GM18873 (cell line): ENCODE data around the gene WARS2.

Experiments used
- ATAC-seq: cut with Tn5 transposase; IDR thresholded peaks from one replicate; pipeline ENCODE4 v1.9.1; 2021; ENCODE audit warnings: mild to moderate bottlenecking, moderate library complexity, moderate number of reproducible peaks; ENCODE audit not compliant: unreplicated experiment, low FRiP score

The WARS2 gene

DNA sequence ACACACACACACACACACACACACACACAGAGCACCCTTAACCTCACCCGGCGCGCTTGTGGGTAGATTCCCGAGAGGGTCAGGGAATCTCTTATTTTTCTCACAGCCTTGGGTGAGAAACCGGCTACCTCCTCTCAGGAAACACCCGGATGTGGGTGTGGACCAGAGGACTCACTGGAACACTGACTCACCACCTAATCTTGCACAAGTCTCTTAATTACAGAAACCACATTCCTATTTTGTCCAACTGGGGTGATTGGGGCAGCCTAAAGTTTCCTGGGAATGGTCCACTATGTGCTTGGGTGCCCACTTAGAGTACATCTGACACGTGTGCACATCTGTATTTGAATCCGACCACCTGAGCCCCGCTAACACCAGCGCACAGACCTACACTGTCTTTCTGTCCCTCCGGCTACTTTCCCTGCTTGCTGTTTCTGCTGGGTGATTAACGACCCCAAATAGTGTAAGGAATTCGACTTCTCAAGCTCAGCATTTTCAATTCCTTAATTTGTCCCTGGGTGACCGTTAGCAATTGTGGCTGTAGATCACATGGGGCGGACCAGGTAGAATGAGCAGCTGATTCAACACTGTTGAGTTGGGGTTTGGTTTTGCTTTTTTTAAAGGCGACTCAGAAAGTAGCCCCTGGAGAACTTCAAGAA, 138.3 kb downstream of the WARS2 start:
- ATAC-seq, result no peak

DNA sequence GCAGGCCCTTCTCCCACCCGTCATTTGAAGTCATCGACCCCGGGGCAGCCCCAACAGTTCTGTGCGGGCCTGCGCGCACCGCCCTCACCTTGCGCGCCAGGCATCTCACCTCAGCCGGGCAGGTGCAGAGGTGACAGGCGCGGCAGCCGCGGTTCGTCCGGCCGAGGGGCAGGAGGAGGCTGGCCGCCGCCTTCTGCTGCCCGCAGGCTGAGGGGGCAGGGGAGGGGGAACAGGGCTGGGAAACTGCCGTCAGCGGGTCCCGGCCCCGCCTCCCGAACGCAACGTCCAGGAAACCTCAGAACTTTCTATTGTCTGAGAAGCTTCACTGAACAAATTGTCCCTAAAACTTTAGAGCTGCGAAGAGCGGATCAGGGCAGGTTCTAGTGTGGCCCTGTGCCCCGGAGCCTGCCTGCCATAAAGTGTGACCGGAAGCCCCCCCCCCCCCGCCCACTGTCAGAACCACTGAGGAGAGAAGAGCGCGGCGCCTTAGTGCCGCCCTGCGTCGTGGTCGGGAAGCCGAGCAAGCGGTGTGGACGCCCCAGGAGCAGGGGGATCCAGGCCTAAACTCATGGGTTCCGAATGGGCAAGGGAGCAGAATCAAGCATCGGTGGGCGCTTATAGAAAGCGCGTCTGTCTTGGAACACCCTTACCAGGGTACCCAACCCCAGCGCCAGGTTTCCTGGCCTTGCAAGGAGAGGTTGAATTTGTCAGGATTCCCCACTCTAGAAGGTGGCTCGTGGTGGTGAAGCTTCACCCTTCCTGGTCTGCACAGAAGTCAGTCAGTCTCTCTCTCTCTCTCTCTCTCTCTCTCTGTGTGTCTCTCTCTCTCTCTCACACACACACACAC, 139.0 kb downstream of the WARS2 start:
- no peak for ATAC-seq

DNA sequence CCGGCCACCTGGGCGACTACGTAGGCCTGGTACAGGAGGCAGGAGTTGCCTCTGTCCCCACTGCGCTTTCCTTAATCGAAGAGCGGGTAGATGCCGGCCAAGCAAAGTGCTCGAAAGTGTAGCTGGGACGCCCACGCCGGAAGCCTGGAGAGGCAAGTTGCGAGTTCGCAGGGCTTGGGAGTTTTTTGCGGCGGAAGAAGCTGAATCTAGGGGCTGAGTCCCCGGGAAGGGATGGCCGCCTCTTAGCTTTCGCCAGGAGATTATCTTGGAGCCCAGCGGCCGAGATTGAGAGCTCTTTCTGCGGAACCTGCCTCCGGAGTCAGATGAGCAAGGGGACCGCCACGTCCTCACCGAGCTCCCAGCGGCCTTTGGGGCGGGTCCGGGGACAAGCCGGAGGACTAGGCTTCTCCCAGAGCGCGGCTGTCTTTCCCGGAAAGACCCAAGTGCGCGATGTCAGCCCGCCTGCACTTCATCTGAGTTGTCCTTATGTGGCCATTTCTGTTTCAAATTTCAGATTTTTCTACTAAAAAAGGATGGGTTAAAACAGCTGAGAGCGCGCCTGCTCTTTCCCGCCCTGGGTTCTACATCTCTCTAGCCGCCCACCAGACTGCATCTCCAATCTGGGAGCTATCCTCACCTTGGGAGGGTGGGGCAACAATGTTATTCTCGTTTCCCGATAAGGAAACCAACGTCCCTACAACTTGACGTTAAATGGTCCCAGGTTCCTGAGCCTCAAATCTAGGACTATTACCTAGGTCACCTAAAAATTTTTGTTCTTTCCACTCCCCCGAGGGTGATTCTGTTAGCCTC, 139.9 kb downstream of the WARS2 start:
- ATAC-seq, result no peak

DNA sequence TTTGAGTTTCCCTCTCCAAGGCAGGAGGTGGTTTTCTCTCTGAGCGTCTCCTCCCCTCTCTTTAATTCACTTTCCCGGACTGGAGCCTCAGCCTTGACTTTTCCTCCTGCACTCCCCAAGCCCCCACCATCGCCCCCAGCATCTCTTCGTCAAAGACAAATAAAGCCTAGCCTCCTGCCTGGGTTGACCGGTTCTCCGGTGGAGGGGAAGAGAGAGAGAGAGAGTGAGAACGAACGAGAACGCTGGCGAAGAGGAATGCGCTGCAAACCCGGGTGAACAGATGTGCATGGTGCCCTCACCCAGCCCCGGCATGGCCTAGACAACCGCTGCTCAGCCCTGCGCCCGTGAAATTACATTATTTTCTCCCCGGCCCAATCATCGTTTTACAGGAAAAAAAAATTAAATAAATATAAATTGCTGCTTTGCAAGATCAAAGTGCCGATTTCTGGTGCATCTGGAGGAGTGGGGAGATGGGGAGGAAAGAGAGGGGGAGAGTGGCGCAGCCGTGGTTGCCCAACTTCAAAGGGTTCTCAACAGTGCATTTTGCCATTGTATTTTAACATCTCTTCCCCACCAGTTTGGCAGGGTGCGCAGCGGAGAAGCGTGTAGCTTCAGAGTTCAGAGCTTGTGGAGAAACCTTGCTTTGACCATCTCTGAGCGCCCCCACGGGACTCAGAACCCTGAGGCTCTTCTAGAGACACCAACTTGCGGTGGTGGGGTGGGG, 140.9 kb downstream of the WARS2 start:
- ATAC-seq, result no peak

DNA sequence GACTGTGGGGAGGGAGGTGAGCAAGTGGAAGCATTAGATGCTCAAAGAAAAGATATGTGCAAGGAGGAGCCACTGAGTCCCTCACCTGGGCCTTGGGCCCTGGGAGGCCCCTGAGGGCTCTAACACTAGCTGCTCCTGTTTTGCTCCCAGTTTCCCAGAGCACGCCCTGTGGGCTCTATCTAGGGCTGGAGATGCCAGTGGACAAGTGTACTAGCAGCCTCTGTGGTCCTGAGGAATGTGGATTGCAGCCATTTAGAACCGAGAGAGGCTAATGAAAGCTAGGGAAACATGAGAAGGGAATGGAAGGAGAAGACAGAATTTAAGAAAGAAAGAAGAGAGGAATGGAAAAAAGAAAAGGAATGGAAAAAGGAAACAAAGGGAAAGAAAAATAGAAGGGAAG, 142.3 kb downstream of the WARS2 start:
- ATAC-seq, result no peak

DNA sequence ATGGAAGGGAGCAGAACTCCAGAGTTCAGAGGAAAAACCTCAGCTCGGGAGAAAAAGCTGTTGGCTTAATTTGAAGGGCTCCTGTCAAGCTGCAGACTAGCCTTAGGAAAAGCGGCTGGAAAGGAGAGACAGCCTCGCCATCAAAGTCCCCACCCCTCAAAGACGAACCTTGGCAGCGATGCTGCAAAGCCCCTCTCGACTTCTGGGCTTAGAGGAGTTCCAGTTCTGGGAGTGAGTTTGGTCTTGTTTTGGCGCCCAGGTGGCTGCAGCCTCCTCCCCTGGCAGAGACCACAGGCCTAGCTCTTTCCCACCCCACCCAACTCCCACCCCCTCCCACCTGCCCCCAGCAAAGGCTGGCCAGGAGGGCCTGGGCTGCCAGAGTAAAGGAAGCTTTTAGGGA, 143.2 kb downstream of the WARS2 start:
- ATAC-seq, result no peak

DNA sequence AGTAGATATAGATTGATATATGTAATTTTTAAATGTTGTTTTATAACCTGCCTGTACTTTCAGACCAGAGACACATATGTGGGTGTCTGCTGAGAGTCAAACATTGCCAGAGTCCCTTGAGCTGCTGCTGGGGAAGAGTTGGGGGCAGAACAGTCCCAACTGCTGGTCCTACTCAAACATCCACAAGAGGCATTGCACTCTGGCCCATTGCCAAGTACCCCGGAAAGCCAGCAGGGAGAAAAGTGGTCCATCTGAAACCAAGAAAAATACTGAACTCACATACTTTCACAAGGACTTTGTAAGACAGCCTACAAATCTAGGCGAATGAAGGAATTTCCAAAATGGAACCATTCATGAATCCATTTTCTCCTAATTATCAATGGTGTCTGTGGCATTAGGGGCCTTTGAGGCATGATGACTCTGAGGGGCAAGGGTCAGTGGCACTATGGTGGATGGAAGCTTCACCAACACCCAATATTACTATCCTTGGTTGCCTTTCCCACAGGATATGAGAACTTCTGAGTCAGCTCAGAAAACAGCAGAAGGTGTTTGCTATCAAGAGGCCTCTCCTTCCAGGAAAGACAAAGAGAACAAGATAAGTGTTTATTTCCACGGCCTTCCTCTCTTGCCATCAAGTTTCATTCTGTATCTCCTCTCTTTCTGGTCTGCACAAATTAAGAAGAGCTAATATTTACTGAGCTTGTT, 145.0 kb downstream of the WARS2 start:
- ATAC-seq, result no peak

DNA sequence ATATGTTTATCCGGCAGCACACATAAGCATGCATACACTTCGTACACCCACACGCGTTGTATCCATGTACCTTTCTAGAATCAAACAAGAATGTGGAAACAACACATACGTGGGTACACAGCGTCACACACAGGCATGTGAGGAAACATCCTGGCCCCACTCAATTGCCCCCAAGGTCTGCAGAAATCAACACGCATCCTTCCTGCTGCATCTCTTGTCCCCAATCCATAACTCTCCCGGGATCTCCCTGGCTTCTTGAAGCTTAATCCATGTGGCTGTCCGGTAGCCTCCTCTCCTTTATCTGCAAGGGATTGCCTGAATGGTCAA, 146.8 kb downstream of the WARS2 start:
- ATAC-seq, result no peak

DNA sequence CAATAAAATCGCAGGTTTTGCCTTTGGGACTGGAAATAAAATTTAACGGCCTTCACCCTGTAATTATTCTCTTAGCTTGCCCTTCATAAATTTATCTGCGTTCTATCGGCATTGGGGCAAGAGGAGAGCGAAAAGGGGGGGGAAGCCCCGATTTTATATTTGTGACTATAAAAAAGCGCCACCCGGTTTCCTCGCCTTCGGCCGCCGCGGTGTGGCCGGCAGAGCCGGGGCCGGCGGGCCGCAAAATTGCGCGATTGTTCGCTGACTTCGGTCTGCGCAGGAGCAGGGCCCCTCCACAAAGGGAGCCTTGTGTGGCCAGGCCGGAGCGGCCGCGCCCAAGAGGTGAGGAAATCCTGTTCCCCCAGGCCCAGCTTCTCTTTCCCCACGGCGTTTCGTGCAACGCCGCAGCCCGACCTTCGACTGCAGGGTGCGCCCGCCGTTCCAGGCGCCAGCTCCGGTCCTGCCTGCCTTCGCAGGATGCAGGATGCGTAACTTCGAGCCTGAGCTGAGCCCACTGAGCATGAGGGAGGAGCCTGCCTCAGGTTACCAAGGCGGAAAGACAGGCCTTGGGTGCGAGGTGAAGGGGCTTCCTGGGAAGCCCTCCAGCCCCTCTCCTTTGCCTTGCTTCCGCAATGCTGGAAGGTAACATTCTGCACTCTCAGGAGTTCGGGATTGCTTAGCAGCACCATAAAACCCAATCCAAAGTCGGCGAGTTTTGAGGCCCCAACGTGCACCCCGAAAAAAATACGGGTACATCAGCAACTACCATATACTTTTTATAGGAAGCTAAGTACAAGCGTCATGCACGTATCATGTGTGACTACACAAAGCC, 147.4 kb downstream of the WARS2 start:
- ATAC-seq, result no peak

DNA sequence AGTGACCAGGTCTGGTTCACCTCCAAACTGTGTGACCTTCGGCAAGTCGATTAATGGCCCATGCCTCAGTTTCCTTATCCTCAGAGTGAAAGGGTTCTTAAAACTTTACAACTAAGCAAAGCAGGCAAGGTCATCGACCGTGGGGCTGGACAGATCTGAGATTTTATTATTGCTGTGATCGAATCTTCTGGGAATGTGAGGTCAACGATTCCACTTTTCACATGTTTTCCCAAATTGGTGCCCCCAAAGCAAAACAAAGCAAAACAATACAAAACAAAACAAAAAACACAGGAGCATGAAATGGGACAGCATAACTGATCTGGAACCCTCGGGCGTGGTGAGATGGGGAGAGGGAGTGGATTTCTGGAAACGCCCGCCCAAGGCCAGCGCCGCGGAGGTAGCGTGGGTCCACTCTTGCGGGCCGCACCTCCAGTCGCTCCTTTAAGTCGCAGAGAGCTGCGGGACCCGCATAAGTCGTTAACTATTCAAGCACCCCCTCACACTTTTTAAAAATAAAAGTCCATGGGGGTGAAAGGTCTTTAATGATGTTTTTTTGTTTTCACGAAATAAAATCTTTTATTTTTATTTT, 148.1 kb downstream of the WARS2 start:
- no peak for ATAC-seq

DNA sequence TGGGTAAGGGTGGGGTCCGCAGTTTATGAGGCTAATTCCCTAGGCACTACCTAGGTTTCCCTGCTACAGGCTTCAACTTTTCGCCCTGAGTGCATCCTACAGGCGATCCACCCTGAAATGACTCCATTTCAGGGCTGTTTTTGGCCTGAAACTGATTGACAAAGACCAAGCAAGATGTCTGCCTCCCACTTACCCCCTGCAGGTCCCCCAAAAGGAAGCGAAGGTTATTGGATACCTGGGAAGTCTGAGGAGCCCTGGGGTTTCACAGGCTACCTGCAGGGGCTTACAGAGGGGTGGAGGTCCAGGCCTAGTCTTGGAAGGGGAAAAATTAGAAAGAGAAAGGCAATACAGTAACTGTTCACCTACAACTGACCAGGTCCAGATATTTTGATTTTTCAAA, 149.0 kb downstream of the WARS2 start:
- ATAC-seq, result no peak

DNA sequence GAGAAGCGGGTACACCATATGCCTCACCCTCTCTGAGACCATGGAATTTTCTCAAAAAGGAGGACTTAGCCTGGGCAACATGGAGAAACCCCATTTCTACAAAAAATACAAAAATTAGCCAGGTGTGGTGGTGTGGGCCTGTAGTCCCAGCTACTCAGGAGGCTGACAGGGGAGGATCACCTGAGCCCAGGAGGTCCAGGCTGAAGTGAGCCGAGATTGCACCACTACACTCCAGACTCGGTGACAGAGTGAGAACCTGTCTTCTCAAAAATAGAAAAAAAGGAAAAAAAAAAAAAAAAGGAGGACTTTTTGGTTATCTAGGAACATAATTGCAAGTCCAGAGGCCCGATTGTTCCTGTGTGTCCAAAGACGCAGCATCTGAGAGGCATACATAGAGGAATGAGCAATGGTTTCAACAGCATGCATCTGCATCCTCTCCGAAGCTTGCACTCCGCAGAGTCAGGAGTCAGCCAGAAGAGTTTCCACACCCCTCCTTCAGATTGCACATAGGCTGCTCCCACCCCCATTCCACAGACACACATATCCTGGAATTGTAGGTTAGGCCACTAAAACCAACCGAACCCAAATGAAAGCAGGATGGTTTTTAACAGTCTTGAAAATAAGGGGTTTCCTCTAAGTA, 149.8 kb downstream of the WARS2 start:
- no peak for ATAC-seq

DNA sequence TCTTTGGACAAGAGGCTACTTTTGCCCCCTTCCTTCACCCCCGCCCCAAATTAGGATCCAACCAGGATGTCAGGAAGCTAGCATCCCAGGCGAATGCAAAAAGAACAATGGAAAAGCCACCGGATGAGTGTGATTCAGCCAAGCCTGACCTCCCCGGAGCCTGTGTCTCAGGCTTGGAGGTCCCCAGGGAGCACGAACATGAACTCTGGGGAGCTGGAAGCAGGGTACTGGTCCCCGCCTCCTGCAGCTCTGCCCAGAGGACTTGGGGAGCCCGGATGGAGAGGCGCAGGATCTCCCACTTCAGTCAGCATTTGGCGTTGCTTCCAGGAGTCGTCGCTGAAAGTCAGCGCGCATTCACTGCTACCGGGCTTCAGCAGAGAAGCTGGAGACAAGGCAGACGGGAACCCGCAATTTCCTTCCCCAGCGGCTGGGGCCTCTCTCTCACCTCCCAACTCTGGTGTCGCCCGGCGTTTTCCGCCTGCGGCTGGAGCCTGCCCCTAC, 150.5 kb downstream of the WARS2 start:
- no peak for ATAC-seq

DNA sequence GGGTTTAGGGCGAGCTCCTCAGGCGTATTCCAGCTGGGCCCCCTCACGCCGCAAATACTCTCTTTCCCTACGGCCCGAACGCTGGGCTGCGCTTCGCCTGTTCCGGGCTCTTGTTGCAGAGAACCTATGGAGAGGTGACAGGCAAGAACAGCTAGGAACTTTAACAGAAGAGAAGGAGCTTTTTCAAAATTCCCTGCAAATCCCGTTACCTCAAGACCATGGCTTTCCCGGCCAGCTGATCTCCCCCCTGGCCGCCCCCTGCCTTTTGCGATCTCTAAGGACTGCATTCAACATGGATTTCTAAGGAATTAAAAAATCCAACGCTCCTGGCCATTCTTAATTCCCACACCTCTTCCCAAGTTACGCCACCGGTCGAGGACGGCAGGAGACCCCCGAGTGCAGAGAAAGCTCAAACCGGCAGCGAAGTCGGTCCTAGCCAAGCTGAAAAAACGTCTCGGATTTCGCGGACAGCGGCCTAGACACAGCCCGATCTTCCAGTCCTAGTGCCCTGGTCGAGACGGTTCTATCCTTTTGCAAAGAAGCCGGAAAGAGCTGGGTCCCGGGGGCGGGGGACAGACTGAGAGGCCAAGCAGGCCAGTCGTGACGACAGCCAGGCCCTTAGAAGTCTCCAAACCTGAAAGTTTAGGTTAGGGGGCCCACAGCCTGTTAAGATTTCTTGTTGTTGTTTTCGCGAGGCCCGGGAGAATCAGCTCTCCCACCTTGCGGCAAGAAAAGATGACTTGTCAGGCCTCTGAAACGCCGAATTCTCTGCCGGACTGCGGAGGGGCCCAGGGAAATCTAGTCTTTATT, 151.2 kb downstream of the WARS2 start:
- ATAC-seq, result no peak

DNA sequence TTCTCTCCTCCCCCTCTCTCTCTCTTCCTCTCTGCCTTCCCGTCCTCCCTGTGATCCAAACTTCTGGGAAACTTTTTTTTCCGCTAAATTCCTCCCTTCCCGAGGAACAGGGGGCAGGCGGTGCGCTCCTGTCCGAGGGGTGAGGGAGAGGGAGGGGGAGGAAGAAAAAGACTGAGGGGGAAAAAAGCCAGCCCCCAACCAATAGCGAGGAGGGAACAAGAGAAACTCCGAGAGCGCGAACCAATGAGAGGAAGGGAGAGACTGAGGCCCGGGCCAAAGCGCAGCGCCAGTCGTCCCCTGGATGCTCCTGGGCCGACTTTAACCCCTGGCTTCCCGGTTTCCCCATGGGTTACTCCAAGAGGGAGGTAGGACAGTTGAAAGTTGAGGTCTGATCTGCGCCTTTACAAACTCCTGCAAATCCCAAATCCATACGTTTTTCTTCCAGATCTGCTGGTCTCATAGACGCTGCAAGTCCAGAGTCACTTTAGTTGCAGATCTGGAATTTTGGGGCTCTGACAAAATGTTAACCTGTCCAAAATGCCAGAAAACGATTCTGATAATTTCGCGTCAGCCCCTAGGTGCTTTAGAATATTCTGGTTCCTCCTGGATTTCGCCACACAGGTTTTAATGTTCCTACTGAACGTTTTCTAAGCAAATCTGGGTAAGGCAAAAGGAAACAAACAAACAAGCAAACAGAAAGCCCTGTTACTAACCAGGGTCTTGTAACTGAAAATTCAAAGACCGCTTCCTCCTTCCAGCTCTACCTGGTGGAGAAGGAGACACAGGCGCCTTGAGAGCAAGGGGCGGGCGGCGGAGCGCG, 152.1 kb downstream of the WARS2 start, which contains the start of gene TBX15:
Gene TBX15, minus strand, starts transcription at position 158 of the 820 bp plus-strand sequence. CDS start 548 bp downstream, outside the sequence.
- no peak for ATAC-seq

DNA sequence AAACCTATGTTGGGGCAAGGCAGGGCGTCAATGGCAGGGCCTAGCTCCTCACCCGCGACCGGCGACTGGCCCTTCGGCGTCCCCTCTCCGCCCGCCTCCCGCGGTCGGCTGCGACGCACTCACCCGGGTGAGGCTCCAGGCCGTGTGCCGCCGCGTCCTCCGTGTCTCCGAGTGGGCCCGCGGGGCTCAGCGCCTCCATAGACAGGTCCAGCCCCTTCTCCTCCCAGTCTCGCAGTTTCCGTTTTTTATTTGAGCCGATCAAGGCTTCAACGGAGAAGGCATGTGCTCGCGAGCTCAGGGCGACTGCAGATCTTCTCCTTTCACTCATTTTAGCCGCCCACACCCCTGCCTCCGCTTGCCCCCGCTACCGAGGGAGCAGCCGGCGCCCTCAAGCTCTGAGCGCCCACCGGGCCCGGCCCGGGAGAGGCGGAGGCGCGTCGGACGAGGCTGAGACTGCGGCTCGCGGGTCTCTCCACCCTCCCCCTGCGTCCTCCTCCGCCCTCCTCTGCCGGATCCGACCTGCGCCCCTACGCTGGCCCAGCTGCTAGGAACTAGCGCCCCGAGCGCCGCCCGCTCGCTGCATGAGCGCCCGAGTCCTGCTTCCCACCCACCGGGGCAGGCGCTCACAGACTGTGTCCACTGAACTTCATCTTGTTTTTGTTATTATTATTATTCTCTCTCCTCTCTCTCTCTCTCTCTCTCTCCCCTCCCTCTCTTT, 152.8 kb downstream of the WARS2 start:
- ATAC-seq, result no peak
